DOHH2 (cell line): Measurements from ENCODE around the gene FANCG.

ENCODE experiments used
- H3F3A ChIP-seq: fragments of 200-600 bp; sonication (generic), shearing (Covaris generic); 2 replicates; pipeline ENCODE4 v1.6.0; 2016; ENCODE audit warnings: antibody characterized with exemption, mild to moderate bottlenecking; ENCODE audit not compliant: control insufficient read depth, insufficient read depth
- H3K27ac ChIP-seq: fragments of 200-600 bp; sonication (generic); 2 replicates; pipeline ENCODE4 v1.5.1; 2014; ENCODE audit warnings: low read depth, mild to moderate bottlenecking, low read length, moderate library complexity
- H3K27me3 ChIP-seq: fragments of 200-600 bp; sonication (generic); 2 replicates; pipeline ENCODE4 v1.6.1; 2014; ENCODE audit warnings: mild to moderate bottlenecking, low read length, mixed read lengths; ENCODE audit not compliant: control insufficient read depth
- H3K36me3 ChIP-seq: fragments of 200-600 bp; sonication (generic); 2 replicates; pipeline ENCODE4 v1.6.1; 2014; ENCODE audit warnings: mild to moderate bottlenecking, low read length, moderate library complexity, mixed read lengths; ENCODE audit not compliant: control insufficient read depth
- H3K4me1 ChIP-seq: fragments of 200-600 bp; sonication (generic); 2 replicates; pipeline ENCODE4 v1.6.1; 2014; ENCODE audit warnings: mild to moderate bottlenecking, low read length, mixed read lengths; ENCODE audit not compliant: control insufficient read depth
- H3K4me2 ChIP-seq: fragments of 200-600 bp; sonication (generic); 2 replicates; pipeline ENCODE4 v1.6.0; 2014; ENCODE audit warnings: mild to moderate bottlenecking, low read length, moderate library complexity
- H3K4me3 ChIP-seq: fragments of 200-600 bp; sonication (generic); 2 replicates; pipeline ENCODE4 v1.5.1; 2014; ENCODE audit warnings: mild to moderate bottlenecking, low read length, mixed read lengths
- H3K79me2 ChIP-seq: fragments of 200-600 bp; sonication (generic); 2 replicates; pipeline ENCODE4 v1.6.1; 2014; ENCODE audit warnings: mild to moderate bottlenecking, low read length, mixed read lengths; ENCODE audit not compliant: control insufficient read depth
- H3K9me2 ChIP-seq: fragments of 200-600 bp; sonication (generic); replicated peaks from 2 replicates; pipeline ENCODE4 v1.6.1; 2014; ENCODE audit warnings: mild to moderate bottlenecking, low read length, mixed read lengths; ENCODE audit not compliant: control insufficient read depth
- H3K9me3 ChIP-seq: fragments of 200-600 bp; sonication (generic); 2 replicates; pipeline ENCODE4 v1.6.1; 2014; ENCODE audit warnings: antibody characterized with exemption, low read length, mixed read lengths; ENCODE audit not compliant: control insufficient read depth, insufficient read depth
- H4K20me1 ChIP-seq: fragments of 200-600 bp; sonication (generic); 2 replicates; pipeline ENCODE4 v1.6.0; 2014; ENCODE audit warnings: low read depth, mild to moderate bottlenecking, antibody characterized with exemption, low read length, moderate library complexity; ENCODE audit not compliant: control insufficient read depth, insufficient read depth
- EZH2phosphoT487 ChIP-seq: fragments of 200-600 bp; sonication (generic); IDR thresholded peaks from 2 replicates; pipeline ENCODE4 v1.6.1; 2017; ENCODE audit warnings: borderline replicate concordance, mild to moderate bottlenecking, antibody characterized with exemption, low read length, moderate library complexity, mixed read lengths
- TF ChIP-seq, protein P1 (sequence below): fragments of 200-600 bp; sonication (generic); IDR thresholded peaks from one replicate; pipeline ENCODE4 v1.5.1; 2014; ENCODE audit warnings: antibody characterized with exemption, mild to moderate bottlenecking, low read depth, low read length; ENCODE audit not compliant: poor library complexity, severe bottlenecking

FANCG gene

DNA sequence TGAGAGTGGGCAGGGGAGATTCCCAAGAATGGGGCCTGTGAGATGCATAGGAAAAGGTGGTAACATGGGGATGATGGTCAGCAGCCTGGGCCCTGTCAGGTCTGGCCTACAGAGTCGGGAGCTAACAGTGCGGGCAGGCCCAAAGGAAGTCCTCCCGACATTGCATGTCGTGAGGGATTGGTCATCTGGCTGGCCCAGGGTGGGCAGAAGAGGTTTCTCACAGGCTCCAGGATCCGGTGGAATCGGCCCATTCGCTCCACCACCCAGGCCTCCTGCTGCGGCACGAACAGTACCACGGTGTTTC lies 22.7 kb upstream of the FANCG start:
- Histone ChIP-seq H3K27me3 (no peaks in the 10 kb centered on the region), H3K79me2 (peaks cover 26% of the 10 kb centered on the region), H3K4me3 (peak overlapping the region; percentile 99), H3K4me2 (peak overlapping the region; percentile 93), H4K20me1 (no peaks in the 10 kb centered on the region), H3F3A (no peaks in the 10 kb centered on the region; the same call in 1 of the 2 replicates), H3K9me2 (no peaks in the 10 kb centered on the region), H3K4me1 (peaks cover 18% of the 10 kb centered on the region), H3K9me3 (no peaks in the 10 kb centered on the region), H3K27ac (peak overlapping the region; percentile 42), H3K36me3 (peaks cover 37% of the 10 kb centered on the region)
- TF ChIP-seq EZH2phosphoT487 = no peak
- TF ChIP-seq, protein P1, sequence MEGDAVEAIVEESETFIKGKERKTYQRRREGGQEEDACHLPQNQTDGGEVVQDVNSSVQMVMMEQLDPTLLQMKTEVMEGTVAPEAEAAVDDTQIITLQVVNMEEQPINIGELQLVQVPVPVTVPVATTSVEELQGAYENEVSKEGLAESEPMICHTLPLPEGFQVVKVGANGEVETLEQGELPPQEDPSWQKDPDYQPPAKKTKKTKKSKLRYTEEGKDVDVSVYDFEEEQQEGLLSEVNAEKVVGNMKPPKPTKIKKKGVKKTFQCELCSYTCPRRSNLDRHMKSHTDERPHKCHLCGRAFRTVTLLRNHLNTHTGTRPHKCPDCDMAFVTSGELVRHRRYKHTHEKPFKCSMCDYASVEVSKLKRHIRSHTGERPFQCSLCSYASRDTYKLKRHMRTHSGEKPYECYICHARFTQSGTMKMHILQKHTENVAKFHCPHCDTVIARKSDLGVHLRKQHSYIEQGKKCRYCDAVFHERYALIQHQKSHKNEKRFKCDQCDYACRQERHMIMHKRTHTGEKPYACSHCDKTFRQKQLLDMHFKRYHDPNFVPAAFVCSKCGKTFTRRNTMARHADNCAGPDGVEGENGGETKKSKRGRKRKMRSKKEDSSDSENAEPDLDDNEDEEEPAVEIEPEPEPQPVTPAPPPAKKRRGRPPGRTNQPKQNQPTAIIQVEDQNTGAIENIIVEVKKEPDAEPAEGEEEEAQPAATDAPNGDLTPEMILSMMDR = no peak

DNA sequence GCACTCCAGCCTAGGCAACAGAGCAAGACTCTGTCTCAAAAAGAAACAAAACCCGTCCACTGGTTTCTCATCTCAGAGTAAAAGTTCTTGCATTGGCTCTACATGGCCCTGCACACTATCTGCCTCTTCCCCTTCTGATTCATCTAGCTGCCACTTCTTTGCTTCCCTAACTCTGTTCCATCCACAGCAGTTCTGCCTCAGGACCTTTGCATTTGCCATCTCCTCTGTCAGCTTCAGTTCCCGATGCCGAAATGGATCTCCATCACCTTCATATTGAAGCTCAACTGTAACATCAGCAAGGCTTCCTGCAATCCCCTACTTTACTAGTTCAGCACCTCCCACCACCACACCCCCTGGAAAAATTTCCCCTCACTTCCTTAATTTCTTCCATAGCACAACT lies 17.8 kb upstream of the FANCG start:
- TF ChIP-seq EZH2phosphoT487 = no peak
- TF ChIP-seq, protein P1 = no peak
- Histone ChIP-seq H3F3A (no peaks in the 10 kb centered on the region; the same call in 1 of the 2 replicates), H3K79me2 (peaks cover 36% of the 10 kb centered on the region)

DNA sequence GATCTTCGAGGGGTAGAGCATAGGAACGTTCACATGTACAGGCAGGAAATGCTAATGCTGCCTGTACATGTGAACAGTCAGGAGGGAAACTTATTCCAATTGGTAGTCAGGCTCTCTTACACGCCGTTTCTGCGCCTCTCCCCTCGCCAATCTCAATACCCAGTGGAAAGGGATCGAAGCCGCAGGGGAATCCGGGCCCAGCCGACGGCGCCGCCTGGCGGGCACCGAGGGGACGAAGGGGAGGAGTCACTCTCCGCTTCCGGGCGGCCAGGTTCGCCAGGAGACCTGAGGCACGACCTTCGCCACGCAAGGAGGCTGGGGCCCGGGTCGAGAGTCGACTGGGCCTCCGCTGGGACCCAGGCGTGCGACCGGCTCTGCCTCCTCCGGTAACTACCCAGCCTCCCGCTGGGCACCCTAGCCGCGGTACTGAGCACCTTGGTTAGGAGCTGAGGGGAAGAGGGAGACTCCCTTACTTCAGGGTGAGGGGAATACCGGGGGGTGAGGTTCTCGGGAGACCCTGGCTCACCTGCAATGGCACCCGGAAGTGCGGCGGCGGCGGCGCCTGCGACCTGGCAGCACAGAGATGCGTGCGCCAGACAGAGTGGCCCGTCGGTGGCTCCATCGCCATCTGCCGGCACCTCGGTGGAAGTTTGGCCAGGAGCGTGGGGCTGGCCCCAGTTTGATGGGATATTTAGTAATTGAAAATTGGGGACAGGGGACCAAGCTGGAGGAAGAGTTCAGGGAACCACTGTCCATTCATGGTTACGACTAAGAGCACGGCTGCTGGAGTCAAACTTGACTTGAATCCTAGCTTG lies 16.5 kb upstream of the FANCG start, which contains the start of gene PIGO:
Gene PIGO (minus strand): TSS at position 557 of the 815 bp plus-strand sequence. CDS start 1,026 bp downstream, outside the sequence.
- peaks cover 23% of the 10 kb centered on the region for H3K79me2 ChIP-seq
- H3K27me3 ChIP-seq = no peaks in the 10 kb centered on the region
- peak within 1 kb of the TSS; percentile 99 for H3K4me3 ChIP-seq
- peak within 1 kb of the TSS; percentile 87 for H3K4me2 ChIP-seq
- peak within 1 kb of the TSS; percentile 81 for H3K27ac ChIP-seq
- TF ChIP-seq, protein P1 = peak; percentile 75
- no peak for TF ChIP-seq EZH2phosphoT487
- H3K9me2 ChIP-seq = no peaks in the 10 kb centered on the region
- peaks cover 62% of the 10 kb centered on the region for H3K36me3 ChIP-seq
- no peaks in the 10 kb centered on the region for H3K9me3 ChIP-seq
- H3K4me1 ChIP-seq = peaks cover 19% of the 10 kb centered on the region
- no peaks in the 10 kb centered on the region for H4K20me1 ChIP-seq
- H3F3A ChIP-seq = no peaks in the 10 kb centered on the region; the same call in 1 of the 2 replicates

More for the DNA sequence above, 17.8 kb upstream of the FANCG start:
- H3K36me3 ChIP-seq = peaks cover 62% of the 10 kb centered on the region
- no peaks in the 10 kb centered on the region for H3K27me3 ChIP-seq
- H3K4me3 ChIP-seq = no peak overlapping the region
- H3K4me1 ChIP-seq = peaks cover 29% of the 10 kb centered on the region
- no peak overlapping the region for H3K4me2 ChIP-seq
- no peaks in the 10 kb centered on the region for H4K20me1 ChIP-seq
- H3K9me3 ChIP-seq = no peaks in the 10 kb centered on the region
- no peaks in the 10 kb centered on the region for H3K9me2 ChIP-seq
- no peak overlapping the region for H3K27ac ChIP-seq
